Bronchial epithelial cell (primary cell): ENCODE results near the gene DNAJC27. TPM values are rescaled to one million over a fixed set of nuclear protein-coding genes. Genes with fewer than 3 reads are reported as not detected.
"Not testable (repeated sequence)": the region's sequence is repeated elsewhere in the genome, so short reads cannot be mapped to it uniquely, and the experiment has no call there.

Experiments
- DNase-seq: peaks from one replicate; pipeline ENCODE4 v3.0.0-alpha.2; 2010; ENCODE audit warnings: low read depth
- FAIRE-seq: peaks from 2 replicates; lab custom pipeline; 2011; peaks lifted over from hg19 to GRCh38; lab: Jason Lieb, UNC
- H3K27me3 ChIP-seq: 2 replicates; pipeline ENCODE4 v1.5.1; 2011; ENCODE audit warnings: low read length; ENCODE audit not compliant: control insufficient read depth, insufficient read depth
- H3K36me3 ChIP-seq: 2 replicates; pipeline ENCODE4 v1.5.1; 2011; ENCODE audit warnings: low read length; ENCODE audit not compliant: control insufficient read depth, insufficient read depth
- H3K4me3 ChIP-seq: 2 replicates; pipeline ENCODE4 v1.5.1; 2011; ENCODE audit warnings: mild to moderate bottlenecking, low read depth, low read length, control low read depth
- CTCF ChIP-seq: IDR thresholded peaks from 2 replicates; pipeline ENCODE4 v1.5.1; 2011; ENCODE audit warnings: mild to moderate bottlenecking, moderate library complexity, low read length, control low read depth, inconsistent platforms; ENCODE audit not compliant: insufficient read depth, severe bottlenecking
- total RNA-seq: library from RNA; depleted of rRNA; stranded (reverse); fragments of >200 nt; gene quantifications from 2 replicates; pipeline ENCODE4 v1.2.1, GENCODE V29; 2014

DNAJC27 gene
- 5.3 and 7.2 TPM in 2 replicates for total RNA-seq

- Histone ChIP-seq H3K4me3 (peak within 1 kb of the TSS; percentile 94), H3K27me3 (no peaks in the 10 kb centered on the region), H3K36me3 (no peaks in the 10 kb centered on the region)
- TF ChIP-seq CTCF, result no peak
- no peak for FAIRE-seq
- peak; percentile 92 for DNase-seq
Observed at GRCh38 chr2:24971536-24972314, at the start of gene DNAJC27. Gene DNAJC27 (minus strand): TSS chr2:24971955. CDS start chr2:24971904, 51 bp downstream.

- H3K4me3 ChIP-seq, result no peak overlapping the region
- peaks cover 2% of the 10 kb centered on the region for H3K27me3 ChIP-seq
- no peaks in the 10 kb centered on the region for H3K36me3 ChIP-seq
- TF ChIP-seq CTCF, result no peak
- DNase-seq (no peak), FAIRE-seq (no peak)
Observed at GRCh38 chr2:25018681-25019080, 46.9 kb upstream of the DNAJC27 start.

- no peak for DNase-seq
- Histone ChIP-seq H3K4me3 (no peak overlapping the region), H3K36me3 (no peaks in the 10 kb centered on the region), H3K27me3 (no peaks in the 10 kb centered on the region)
- TF ChIP-seq CTCF, result no peak
- FAIRE-seq, result no peak
Observed at GRCh38 chr2:25014631-25015030, 42.9 kb upstream of the DNAJC27 start.

GRCh38 chr2:25011342-25011741 is 39.6 kb upstream of the DNAJC27 start:
- H3K36me3 ChIP-seq, FAIRE-seq, H3K4me3 ChIP-seq, H3K27me3 ChIP-seq, DNase-seq: not testable (repeated sequence)

GRCh38 chr2:25009954-25010353 is 38.2 kb upstream of the DNAJC27 start:
- no peaks in the 10 kb centered on the region for H3K27me3 ChIP-seq
- TF ChIP-seq CTCF, result no peak
- no peak overlapping the region for H3K4me3 ChIP-seq
- DNase-seq (peak; percentile 75), FAIRE-seq (no peak)
- H3K36me3 ChIP-seq, result no peaks in the 10 kb centered on the region

GRCh38 chr2:25002066-25002465 is 30.3 kb upstream of the DNAJC27 start:
- Histone ChIP-seq H3K27me3 (peaks cover 4% of the 10 kb centered on the region), H3K36me3 (no peaks in the 10 kb centered on the region), H3K4me3 (no peak overlapping the region)
- DNase-seq (no peak), FAIRE-seq (no peak)
- no peak for TF ChIP-seq CTCF
